HepG2 (cell line): ENCODE results near the gene MYH7. TPM values are rescaled to one million over a fixed set of nuclear protein-coding genes. Genes with fewer than 3 reads are reported as not detected.

Experiments
- ATAC-seq: fragments of 200-7000 bp; cut with Tn5 transposase; 3 replicates; pipeline ENCODE4 v1.9.1; 2020; ENCODE audit warnings: mild to moderate bottlenecking, moderate library complexity
- BruUV-seq: library from RNA; stranded (reverse); fragments of 400-500 nt; replicated peaks from 2 replicates; lab custom pipeline; 2021; lab: Mats Ljungman, UMichigan
- CTCF ChIA-PET: fragments of 300-600 bp; formaldehyde crosslinking; extraction: SDS; loops from one replicate; lab custom pipeline; 2021; ENCODE audit warnings: low total read pairs, inconsistent platforms, low intra/inter-chr PET ratio; lab: Yijun Ruan, JAX
- POLR2A ChIA-PET: fragments of 350-600 bp; sonication (Branson Sonifier 250); formaldehyde crosslinking; loops from one replicate; lab custom pipeline; 2020; ENCODE audit warnings: antibody characterized with exemption, inconsistent platforms; lab: Yijun Ruan, JAX
- DNase-seq: peaks from one replicate; pipeline ENCODE4 v3.0.0-alpha.2; 2015; ENCODE audit warnings: low spot score
- FAIRE-seq: peaks from 3 replicates; lab custom pipeline; 2011; peaks lifted over from hg19 to GRCh38; lab: Jason Lieb, UNC
- H2AFZ ChIP-seq: one replicate; pipeline ENCODE4 v1.6.1; 2011; ENCODE audit warnings: low read length, inconsistent platforms
- H3K27ac ChIP-seq: fragments of 300-600 bp; 3 replicates; pipeline ENCODE4 v1.8.0; 2011; ENCODE audit warnings: mixed run types, mild to moderate bottlenecking, mixed read lengths, low read length, inconsistent platforms; ENCODE audit not compliant: insufficient read depth; ENCODE audit errors: extremely low read length
- H3K27me3 ChIP-seq, 2 experiments: fragments of 200-600 bp in 1 of 2; 2 replicates in 1 of 2; 3 replicates in 1 of 2; pipeline versions ENCODE4 v1.6.0 to v1.8.0; 2011; ENCODE audit warnings: low read length in 2 of 2, mild to moderate bottlenecking in 2 of 2, moderate library complexity in 2 of 2, inconsistent platforms in 1 of 2; ENCODE audit not compliant: insufficient read depth in 2 of 2, control insufficient read depth in 1 of 2
- H3K36me3 ChIP-seq, 2 experiments: fragments of 200-600 bp in 1 of 2; replicated peaks in 1 of 2; 2 replicates in 1 of 2; 3 replicates in 1 of 2; pipeline versions ENCODE4 v1.5.1 to v1.8.0; 2011; ENCODE audit warnings: low read length in 2 of 2, inconsistent platforms in 1 of 2; ENCODE audit not compliant: insufficient read depth in 2 of 2, control insufficient read depth in 1 of 2
- H3K4me1 ChIP-seq: 2 replicates; pipeline ENCODE4 v1.5.1; 2012; ENCODE audit warnings: low read length, inconsistent platforms; ENCODE audit not compliant: insufficient read depth
- H3K4me2 ChIP-seq: 2 replicates; pipeline ENCODE4 v1.6.0; 2011; ENCODE audit warnings: low read depth, low read length, inconsistent platforms
- H3K4me3 ChIP-seq, 3 experiments: fragments of 200-600 bp in 1 of 3; sonication (generic), shearing (Covaris generic) in 1 of 3; replicated peaks in 1 of 3; 2 replicates each; pipeline ENCODE4 v1.5.1; 2011 to 2016; ENCODE audit warnings: low read length in 3 of 3, inconsistent platforms in 2 of 3, low read depth in 2 of 3, mild to moderate bottlenecking in 2 of 3, control low read depth in 1 of 3, mixed read lengths in 1 of 3; ENCODE audit not compliant: insufficient read depth in 1 of 3
- H3K79me2 ChIP-seq: one replicate; pipeline ENCODE4 v1.6.1; 2011; ENCODE audit warnings: low read length, inconsistent platforms; ENCODE audit not compliant: insufficient read depth
- H3K9ac ChIP-seq: 2 replicates; pipeline ENCODE4 v1.6.0; 2011; ENCODE audit warnings: mild to moderate bottlenecking, low read depth, low read length, inconsistent platforms; ENCODE audit not compliant: insufficient read depth
- H3K9me3 ChIP-seq: 2 replicates; pipeline ENCODE4 v1.5.1; 2012; ENCODE audit warnings: mild to moderate bottlenecking, low read length
- H4K20me1 ChIP-seq: 2 replicates; pipeline ENCODE4 v1.6.0; 2011; ENCODE audit warnings: inconsistent platforms, mild to moderate bottlenecking, low read length, moderate library complexity; ENCODE audit not compliant: insufficient read depth
- FOXK2 ChIP-seq: fragments of 450-650 bp; IDR thresholded peaks from 2 replicates; pipeline ENCODE4 v1.6.1; 2016
- HDAC6 ChIP-seq: fragments of 200-600 bp; sonication (generic); IDR thresholded peaks from 2 replicates; pipeline ENCODE4 v1.7.0; 2017; ENCODE audit warnings: mild to moderate bottlenecking, antibody characterized with exemption, low read length, low read depth
- PHB2 ChIP-seq: fragments of 450-650 bp; IDR thresholded peaks from 2 replicates; pipeline ENCODE4 v1.6.1; 2018; ENCODE audit not compliant: partially characterized antibody
- SPEN ChIP-seq: sonication (generic); formaldehyde crosslinking; IDR thresholded peaks from 2 replicates; pipeline ENCODE4 v1.5.1; 2020; ENCODE audit warnings: low read depth, mild to moderate bottlenecking, missing genetic modification reagents
- ZFX ChIP-seq: sonication (generic); formaldehyde crosslinking; IDR thresholded peaks from 2 replicates; pipeline ENCODE4 v1.4.0; 2020; ENCODE audit warnings: mild to moderate bottlenecking, low read depth, missing genetic modification reagents, moderate library complexity
- ZNF282 ChIP-seq: fragments of 450-650 bp; IDR thresholded peaks from 2 replicates; pipeline ENCODE4 v1.6.1; 2018; ENCODE audit not compliant: partially characterized antibody
- WGBS: methylation state at CpG from one replicate; pipeline ENCODE4 v1.1.6; 2017; ENCODE audit warnings: low lambda C conversion rate; 5-methylcytosine and 5-hydroxymethylcytosine counted together
- in situ Hi-C: cut with HindIII; loops from 2 replicates; pipeline ENCODE4 v1.10.0; 2017; ENCODE audit warnings: low pct_unique_long_range_greater_than_20kb; ENCODE audit not compliant: extremely low pct_ligation_motif_present
- intact Hi-C: fragments of 100-400 bp; cut with micrococcal nuclease; formaldehyde crosslinking; loops from one replicate; pipeline ENCODE4 v1.10.0; 2022; ENCODE audit not compliant: unreplicated experiment
- polyA plus RNA-seq, 8 experiments: library from polyadenylated mRNA; depleted of rRNA in 3 of 8; stranded (reverse) in 7 of 8; unstranded in 1 of 8; fragments of >200 nt; fragmentation: Illumina TruSeq in 4 of 8; extraction: Trizol in 4 of 8; gene quantifications; 2 replicates each; pipeline versions ENCODE4 v1.2.1 to v1.2.3, GENCODE V29; 2011 to 2016; ENCODE audit warnings: low read depth in 4 of 8, missing spikeins in 1 of 8, mixed read lengths in 1 of 8; ENCODE audit not compliant: insufficient read depth in 1 of 8
- total RNA-seq, 5 experiments: library from RNA; depleted of rRNA; stranded (reverse); fragments of >200 nt; fragmentation: Illumina TruSeq; extraction: Trizol; gene quantifications; 2 replicates each; pipeline ENCODE4 v1.2.3, GENCODE V29; 2016; ENCODE audit warnings: low read depth in 1 of 5
- TF ChIP-seq, protein P1 (sequence below): IDR thresholded peaks from 2 replicates; pipeline ENCODE4 v1.6.1; 2016; ENCODE audit warnings: missing genetic modification reagents, missing compliant biosample characterization
- TF ChIP-seq, protein P2 (sequence below): sonication (generic); formaldehyde crosslinking; IDR thresholded peaks from 2 replicates; pipeline ENCODE4 v1.5.0; 2020; ENCODE audit warnings: missing genetic modification reagents

Gene MYH7
- total and polyA plus RNA-seq, 2 of the 13 experiments (the other 11 are each of a cell fraction or from before 2014, with no cell fraction given) = 0.04 TPM; not detected in 1

DNA sequence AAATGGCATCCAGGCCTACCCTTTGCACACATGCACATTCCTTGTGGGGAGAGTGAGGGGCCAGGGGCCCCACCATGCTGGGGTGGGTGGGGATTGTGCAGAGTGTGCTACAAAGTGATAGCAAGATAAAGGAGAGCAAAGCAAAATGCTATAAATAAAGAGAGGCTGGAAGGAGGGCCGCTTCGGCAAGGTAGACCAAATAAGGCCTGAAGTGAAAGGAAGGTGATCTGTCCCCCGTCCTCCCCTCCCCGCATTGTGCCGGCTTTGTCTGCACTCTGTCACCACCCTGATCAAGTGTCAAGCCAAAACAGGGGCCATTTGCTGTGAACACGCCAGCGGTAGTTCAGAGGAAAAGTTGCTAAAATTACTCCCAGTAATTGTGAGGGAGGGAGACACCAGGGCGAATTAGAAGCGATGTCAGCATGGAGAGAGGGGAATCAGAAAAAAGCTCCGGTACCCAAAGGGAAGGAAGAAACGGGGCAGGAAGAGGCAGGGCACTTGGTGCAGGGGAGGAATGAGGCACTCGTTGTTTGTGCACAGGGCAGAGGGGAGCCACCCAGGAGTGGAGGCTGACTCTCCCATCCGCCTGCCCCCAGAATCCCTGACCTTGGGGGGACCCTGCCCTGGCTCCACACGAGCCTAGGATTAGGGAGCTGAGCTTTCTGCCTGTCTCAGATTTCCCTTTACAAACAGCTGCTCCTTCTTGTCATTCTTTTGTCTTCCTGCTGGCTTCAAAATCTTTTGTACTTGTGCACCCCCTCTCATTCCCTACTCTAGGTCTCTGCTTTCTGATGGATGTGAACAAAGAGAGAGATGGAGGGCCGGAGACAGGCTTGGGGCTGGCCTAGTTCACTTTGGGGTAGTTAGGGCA, 2.9 kb upstream of the MYH7 start:
- H3K9me3 ChIP-seq = no peaks in the 10 kb centered on the region
- no peak overlapping the region for H2AFZ ChIP-seq
- H3K4me2 ChIP-seq = peak overlapping the region; percentile 16
- peaks cover 43% of the 10 kb centered on the region for H3K4me1 ChIP-seq
- in situ Hi-C loops = no loop called here
- intact Hi-C loops = no loop called here
- ChIA-PET CTCF (no interaction called here), POLR2A (no interaction called here)
- no peak overlapping the region for H3K9ac ChIP-seq
- WGBS = 43% methylated on average over 15 of the region's 15 CpGs
- no peak for ATAC-seq
- BruUV-seq = no TSS peak
- peaks cover 16 to 76% of the 10 kb centered on the region in 2 experiments for H3K27me3 ChIP-seq
- no peak overlapping the region for H3K4me3 ChIP-seq
- TF ChIP-seq FOXK2 (no peak), SPEN (no peak), PHB2 (no peak), ZNF282 (no peak), ZFX (CRISPR knock-in tag) (0 out of 2 replicates have a peak, but pooled peaks have one; percentile 3), HDAC6 (no peak)
- TF ChIP-seq, protein P1, sequence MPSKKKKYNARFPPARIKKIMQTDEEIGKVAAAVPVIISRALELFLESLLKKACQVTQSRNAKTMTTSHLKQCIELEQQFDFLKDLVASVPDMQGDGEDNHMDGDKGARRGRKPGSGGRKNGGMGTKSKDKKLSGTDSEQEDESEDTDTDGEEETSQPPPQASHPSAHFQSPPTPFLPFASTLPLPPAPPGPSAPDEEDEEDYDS (CRISPR knock-in tag) = no peak
- TF ChIP-seq, protein P2, sequence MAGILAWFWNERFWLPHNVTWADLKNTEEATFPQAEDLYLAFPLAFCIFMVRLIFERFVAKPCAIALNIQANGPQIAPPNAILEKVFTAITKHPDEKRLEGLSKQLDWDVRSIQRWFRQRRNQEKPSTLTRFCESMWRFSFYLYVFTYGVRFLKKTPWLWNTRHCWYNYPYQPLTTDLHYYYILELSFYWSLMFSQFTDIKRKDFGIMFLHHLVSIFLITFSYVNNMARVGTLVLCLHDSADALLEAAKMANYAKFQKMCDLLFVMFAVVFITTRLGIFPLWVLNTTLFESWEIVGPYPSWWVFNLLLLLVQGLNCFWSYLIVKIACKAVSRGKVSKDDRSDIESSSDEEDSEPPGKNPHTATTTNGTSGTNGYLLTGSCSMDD (CRISPR knock-in tag) = no peak
- no peak for DNase-seq
- no peaks in the 10 kb centered on the region for H4K20me1 ChIP-seq
- no peaks in the 10 kb centered on the region for H3K36me3 ChIP-seq
- no peak overlapping the region for H3K27ac ChIP-seq
- H3K79me2 ChIP-seq = no peaks in the 10 kb centered on the region
- no peak for FAIRE-seq
